RWPE1 (cell line): Measurements from ENCODE around the gene NRG3.

Source experiments
- CTCF ChIA-PET: fragments of 350-600 bp; sonication (Branson Sonifier 250); formaldehyde crosslinking; extraction: SDS; loops from one replicate; lab custom pipeline; 2021; lab: Yijun Ruan, JAX
- POLR2A ChIA-PET: fragments of 400-600 bp; formaldehyde crosslinking; extraction: SDS; loops from one replicate; lab custom pipeline; 2020; ENCODE audit warnings: antibody characterized with exemption; ENCODE audit not compliant: low non-redundant PET; lab: Yijun Ruan, JAX
- DNase-seq: peaks from one replicate; pipeline ENCODE4 v3.0.0; 2012; ENCODE audit warnings: low spot score
- H3K27ac ChIP-seq: fragments of 450-650 bp; 2 replicates; pipeline ENCODE4 v1.5.1; 2017
- TF ChIP-seq, protein P1 (sequence below): fragments of 450-650 bp; conservative IDR thresholded peaks from 2 replicates; pipeline ENCODE4 v1.5.1; 2017; ENCODE audit warnings: low read depth, mild to moderate bottlenecking

NRG3 gene

DNA sequence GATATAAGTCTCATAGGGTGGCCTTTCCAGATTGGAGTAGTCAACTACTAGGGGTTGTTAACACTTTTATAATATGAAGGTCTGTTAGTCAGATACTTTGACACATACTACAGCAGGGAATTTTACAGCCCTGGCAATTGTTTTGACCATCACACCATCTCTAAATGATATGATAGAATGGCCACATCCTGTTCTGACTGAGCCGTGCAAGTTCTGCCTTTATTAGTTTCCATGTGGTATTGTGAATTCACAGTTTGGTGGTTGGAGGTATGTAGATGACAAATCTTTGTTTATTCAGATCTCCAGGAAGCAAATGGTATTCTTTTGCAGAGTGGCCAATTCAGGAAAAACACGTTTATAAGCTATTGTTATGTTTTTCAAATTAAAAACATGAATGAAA, 83.0 kb downstream of the NRG3 start:
- CTCF ChIA-PET, result interaction anchor here (0.6 kb wide), 1 partner anchor 124 kb away, joined by 3 read pairs; no protein-coding TSS in a partner anchor
- TF ChIP-seq, protein P1, sequence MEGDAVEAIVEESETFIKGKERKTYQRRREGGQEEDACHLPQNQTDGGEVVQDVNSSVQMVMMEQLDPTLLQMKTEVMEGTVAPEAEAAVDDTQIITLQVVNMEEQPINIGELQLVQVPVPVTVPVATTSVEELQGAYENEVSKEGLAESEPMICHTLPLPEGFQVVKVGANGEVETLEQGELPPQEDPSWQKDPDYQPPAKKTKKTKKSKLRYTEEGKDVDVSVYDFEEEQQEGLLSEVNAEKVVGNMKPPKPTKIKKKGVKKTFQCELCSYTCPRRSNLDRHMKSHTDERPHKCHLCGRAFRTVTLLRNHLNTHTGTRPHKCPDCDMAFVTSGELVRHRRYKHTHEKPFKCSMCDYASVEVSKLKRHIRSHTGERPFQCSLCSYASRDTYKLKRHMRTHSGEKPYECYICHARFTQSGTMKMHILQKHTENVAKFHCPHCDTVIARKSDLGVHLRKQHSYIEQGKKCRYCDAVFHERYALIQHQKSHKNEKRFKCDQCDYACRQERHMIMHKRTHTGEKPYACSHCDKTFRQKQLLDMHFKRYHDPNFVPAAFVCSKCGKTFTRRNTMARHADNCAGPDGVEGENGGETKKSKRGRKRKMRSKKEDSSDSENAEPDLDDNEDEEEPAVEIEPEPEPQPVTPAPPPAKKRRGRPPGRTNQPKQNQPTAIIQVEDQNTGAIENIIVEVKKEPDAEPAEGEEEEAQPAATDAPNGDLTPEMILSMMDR, result no peak
- POLR2A ChIA-PET, result no interaction called here
- no peak overlapping the region for H3K27ac ChIP-seq
- no peak for DNase-seq

DNA sequence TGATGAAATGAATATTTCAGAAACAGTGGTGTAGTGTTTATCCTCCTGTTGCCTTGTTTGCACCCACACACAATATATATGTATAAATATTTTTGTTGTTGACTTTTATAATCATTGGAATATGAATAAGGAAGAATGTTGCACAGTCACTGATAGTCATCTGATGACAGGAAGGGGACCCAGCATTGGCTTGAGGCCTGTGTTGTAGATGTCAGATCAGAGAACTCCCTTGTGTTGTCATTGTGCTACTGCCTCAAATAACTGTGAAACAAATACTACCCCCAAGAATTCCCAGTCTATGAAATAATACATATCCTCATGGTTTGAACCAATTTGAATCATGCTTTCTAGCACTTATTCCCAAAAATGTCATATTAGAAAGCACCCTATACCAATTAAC, 84.0 kb downstream of the NRG3 start:
- no peak for DNase-seq
- H3K27ac ChIP-seq, result no peak overlapping the region
- TF ChIP-seq, protein P1, result no peak
- ChIA-PET CTCF (no interaction called here), POLR2A (no interaction called here)

DNA sequence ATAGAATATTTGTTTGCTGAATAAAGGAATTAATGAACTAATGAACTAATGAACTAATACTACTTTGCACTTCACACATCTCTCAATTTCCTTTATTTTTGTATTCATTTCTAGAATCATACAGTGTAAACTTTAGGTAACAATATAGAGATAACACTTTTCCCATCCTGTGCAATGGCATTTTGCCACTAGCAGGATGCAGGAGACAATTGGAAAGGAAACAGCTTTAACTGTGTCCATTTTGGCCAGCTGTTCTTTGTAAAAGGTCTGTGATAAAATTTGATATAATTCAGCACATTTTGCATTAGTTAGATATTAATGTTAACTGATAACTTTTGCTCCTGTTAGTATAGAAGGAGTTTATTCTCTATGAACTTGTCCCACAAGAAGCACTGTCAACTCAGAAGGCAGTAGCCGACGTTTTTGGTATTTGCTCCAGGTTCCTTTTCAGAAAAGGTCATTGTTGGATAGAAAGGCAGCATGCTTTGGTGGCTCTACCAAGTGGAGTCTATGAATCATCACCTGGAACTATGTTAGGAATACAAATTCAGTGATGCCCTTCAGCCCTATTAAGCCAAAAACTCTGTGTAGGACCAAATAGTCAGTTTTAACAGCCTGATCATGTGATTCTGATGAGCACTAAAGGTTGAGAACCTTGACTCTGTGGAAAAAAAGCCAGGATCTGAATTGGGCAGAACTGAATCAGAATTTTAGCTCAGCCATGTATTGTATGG, 86.6 kb downstream of the NRG3 start:
- ChIA-PET POLR2A (no interaction called here), CTCF (interaction anchor here (0.5 to 0.6 kb wide), 2 partner anchors 1252 to 1978 kb away, joined by 3 read pairs; no protein-coding TSS in a partner anchor)
- DNase-seq, result no peak
- TF ChIP-seq, protein P1, result no peak
- no peak overlapping the region for H3K27ac ChIP-seq

DNA sequence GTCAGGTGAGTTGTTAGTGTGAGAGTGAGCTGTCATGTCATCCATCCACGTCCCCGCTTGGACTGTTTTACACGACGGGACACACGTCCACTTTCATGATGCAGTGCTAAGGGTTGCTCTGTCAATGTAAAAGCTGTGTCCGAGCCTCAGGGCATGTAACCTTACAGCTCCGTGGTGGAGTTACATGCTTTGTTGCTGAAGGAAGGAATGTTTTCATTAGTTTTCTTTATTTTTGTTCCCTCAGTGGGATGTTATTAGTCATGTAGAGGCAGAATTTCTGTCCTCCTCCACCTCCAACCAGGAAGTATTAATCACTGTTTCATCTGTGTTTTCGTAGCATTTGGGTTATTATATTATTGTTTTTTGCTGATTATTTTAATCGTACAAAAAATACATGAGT, 88.6 kb downstream of the NRG3 start:
- TF ChIP-seq, protein P1, result no peak
- CTCF ChIA-PET, result interaction anchor here (0.6 to 0.7 kb wide), 2 partner anchors 14 to 1037 kb away, joined by 4 read pairs; no protein-coding TSS in a partner anchor
- POLR2A ChIA-PET, result no interaction called here
- no peak for DNase-seq
- H3K27ac ChIP-seq, result no peak overlapping the region

DNA sequence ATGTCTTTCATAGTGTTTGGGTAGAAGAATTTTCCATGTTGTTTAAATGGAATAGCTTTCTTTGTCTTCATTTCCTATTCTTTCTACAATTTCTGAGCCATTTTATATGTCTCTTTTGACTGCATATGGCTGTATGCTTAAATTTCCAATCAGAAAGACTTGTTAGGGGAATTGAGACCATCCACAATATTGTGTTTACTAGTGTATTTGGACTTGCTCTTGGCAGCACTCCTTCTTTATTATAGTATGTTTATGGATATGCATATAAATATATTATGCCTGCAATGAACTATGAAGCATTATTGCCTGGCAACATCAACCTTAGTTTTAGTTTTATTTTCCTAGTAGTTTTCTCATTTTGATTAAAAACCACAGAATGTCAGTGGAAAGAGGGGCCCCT, 92.7 kb downstream of the NRG3 start:
- CTCF ChIA-PET, result no interaction called here
- DNase-seq, result no peak
- H3K27ac ChIP-seq, result no peak overlapping the region
- TF ChIP-seq, protein P1, result no peak
- POLR2A ChIA-PET, result no interaction called here

DNA sequence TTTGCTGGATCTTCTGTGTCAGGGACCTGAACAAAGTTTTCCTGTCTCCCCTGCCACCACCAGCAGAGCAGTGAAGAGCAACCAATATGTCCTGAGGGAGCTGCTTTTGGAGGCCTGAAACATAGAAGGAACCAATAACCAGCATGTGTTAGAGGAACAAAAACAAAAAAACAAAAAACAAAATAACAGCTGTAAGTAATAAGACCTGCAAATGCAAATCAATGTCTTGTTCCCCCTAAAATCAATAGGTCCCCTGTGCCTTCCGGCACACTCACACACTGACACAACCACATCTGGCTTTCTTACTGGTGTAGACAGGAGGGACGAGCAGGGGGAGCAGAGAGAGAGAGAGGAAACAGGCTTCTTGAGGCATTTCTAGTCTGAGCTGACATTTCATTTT, 94.1 kb downstream of the NRG3 start:
- no peak overlapping the region for H3K27ac ChIP-seq
- TF ChIP-seq, protein P1, result no peak
- ChIA-PET CTCF (no interaction called here), POLR2A (no interaction called here)
- DNase-seq, result no peak
